T47D (cell line): ENCODE data around the gene PRRT4.

ENCODE experiments used
- DNase-seq, 2 experiments: peaks; one replicate each; pipeline versions ENCODE4 v3.0.0 to v3.0.0-alpha.2; 2011 to 2012; ENCODE audit warnings: low read depth in 1 of 2, low spot score in 1 of 2
- JUND ChIP-seq: IDR thresholded peaks from 2 replicates; pipeline ENCODE4 v1.6.1; 2012; ENCODE audit warnings: low read depth
- in situ Hi-C: cut with HindIII; loops from 2 replicates; pipeline ENCODE4 v1.10.0; 2016; ENCODE audit warnings: low sequenced_read_pairs, low pct_unique_long_range_greater_than_20kb

Gene PRRT4

DNA sequence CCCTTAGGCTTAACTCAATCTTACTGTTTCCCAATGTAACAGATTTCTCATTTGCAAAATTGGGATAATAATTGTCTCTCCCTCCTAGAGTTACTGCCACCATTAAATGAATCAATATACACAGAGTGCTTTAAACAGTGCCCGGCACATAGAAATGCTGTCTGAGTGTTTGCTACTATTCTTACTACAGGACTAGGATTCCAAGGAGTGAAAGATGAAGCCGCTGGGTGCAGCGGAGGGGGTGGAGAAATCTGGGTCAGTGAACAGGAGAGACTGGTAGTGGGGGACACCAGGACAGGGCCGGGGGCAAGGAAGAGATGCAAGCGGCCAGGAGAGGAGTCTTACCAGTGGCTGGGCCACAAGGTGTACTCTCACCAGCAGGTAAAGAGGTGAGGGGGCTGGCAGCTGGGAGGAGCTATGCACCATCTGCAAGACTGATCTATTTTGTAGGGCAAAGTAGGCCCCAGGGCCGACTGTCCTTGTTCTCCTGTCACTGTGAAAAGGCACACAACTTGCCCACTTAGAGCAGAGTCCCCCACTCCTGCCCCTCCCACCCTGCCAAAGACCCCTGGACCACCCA, 18.5 kb upstream of the PRRT4 start:
- TF ChIP-seq JUND: no peak
- no peak for DNase-seq
- in situ Hi-C loops: no loop called here

DNA sequence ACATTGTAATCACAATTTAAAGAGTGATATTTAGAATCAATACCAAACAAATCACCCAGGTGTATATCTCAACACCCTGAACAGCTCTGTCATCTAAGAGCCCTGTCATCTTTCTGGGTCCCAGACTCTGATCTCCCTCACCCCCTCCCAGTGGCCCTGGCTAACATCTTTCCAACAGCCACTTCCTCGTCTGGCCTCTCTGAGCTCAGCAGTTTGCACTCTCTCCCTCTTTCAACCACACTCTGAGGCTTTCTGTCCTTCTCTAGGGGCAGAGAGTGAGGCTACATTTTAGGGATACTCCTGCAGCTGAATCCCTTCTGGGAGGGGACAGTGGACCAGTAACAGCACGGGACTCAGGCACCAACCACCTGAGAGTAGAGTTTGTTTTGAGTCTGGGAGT, 17.1 kb upstream of the PRRT4 start:
- in situ Hi-C loops: no loop called here
- no peak for DNase-seq
- no peak for TF ChIP-seq JUND

DNA sequence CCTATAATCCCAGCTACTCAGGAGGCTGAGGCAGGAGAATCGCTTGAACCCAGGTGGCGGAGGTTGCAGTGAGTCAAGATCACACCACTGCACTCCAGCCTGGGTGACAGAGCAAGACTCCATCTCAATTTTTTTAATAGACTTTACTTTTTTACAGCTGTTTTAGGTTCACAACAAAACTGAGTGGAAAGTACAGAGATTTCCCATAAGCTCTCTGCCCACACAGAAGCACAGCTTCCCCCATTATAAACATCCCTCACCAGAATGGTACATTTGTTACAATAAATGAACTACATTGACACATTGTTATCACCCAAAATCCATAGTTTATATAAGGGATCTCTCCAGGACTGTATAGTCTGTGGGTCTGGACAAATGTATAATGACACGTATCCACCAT, 14.6 kb upstream of the PRRT4 start:
- TF ChIP-seq JUND: no peak
- in situ Hi-C loops: no loop called here
- DNase-seq: no peak

GRCh38 chr7:128374041-128374440, 12.6 kb upstream of the PRRT4 start:
- DNase-seq: no peak
- in situ Hi-C loops: no loop called here
- TF ChIP-seq JUND: no peak

- TF ChIP-seq JUND: no peak
- in situ Hi-C loops: no loop called here
Measured at GRCh38 chr7:128373606-128374005, 12.1 kb upstream of the PRRT4 start.

DNA sequence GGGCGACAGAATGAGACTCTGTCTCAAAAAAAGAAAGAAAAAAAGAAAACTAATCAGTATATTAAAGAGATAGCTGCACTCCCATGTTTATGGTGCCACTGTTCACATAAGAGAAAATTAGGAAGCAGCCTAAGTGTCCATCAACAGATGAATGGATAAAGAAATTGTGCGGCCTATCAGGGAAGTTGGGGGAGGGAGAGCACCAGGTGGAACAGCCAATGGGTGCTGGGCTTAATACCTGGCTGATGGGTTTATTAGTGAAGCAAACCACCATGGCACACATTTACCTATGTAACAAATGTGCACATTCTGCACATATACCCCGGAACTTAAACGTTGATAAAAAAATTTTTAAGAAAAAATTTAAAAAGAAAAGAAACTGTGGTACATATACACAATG, 9.0 kb upstream of the PRRT4 start:
- TF ChIP-seq JUND: no peak
- in situ Hi-C loops: no loop called here
- DNase-seq: no peak

More at GRCh38 chr7:128373606-128374005, 12.1 kb upstream of the PRRT4 start:
- DNase-seq: no peak

DNA sequence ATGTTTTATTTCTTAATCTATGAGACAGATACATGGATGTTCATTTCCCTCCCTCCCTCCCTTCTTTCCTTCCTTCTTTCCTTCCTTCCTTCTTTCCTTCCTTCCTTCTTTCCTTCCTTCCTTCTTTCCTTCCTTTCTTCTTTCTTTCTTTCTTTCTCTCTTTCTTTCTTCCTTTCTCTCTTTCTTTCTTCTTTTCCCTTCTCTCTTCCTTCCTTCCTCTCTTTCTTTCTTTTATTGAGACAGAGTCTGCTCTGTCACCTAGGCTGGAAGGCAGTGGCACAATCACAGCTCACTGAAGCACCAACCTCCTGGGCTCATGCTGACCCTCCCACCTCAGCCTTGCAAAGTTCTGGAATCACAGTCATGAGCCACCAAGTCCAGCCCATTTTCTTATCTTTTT, 5.5 kb upstream of the PRRT4 start:
- in situ Hi-C loops: no loop called here
- TF ChIP-seq JUND: no peak
- no peak for DNase-seq

DNA sequence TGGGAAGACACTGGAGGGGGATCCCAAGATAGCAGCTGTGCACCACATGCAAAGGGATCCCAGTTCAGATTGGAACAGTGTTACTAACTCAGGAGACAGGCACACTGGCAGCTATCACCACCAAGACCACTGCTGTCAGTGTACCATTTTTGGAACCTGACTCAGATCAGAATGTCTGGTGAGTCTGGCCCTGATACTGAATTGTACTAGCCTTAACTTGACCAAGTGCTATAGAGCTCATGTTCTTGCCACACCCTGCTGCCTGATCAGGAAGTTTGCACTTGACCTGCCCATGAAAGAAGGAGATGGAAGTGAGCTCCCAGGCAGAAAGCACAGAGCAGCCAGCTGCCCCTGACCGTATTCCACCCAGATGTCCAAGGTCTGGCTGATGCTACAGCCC, 4.8 kb upstream of the PRRT4 start:
- DNase-seq: no peak
- in situ Hi-C loops: no loop called here
- no peak for TF ChIP-seq JUND

- in situ Hi-C loops: no loop called here
- no peak for DNase-seq
- no peak for TF ChIP-seq JUND
Measured at GRCh38 chr7:128365432-128365831, 3.9 kb upstream of the PRRT4 start.

DNA sequence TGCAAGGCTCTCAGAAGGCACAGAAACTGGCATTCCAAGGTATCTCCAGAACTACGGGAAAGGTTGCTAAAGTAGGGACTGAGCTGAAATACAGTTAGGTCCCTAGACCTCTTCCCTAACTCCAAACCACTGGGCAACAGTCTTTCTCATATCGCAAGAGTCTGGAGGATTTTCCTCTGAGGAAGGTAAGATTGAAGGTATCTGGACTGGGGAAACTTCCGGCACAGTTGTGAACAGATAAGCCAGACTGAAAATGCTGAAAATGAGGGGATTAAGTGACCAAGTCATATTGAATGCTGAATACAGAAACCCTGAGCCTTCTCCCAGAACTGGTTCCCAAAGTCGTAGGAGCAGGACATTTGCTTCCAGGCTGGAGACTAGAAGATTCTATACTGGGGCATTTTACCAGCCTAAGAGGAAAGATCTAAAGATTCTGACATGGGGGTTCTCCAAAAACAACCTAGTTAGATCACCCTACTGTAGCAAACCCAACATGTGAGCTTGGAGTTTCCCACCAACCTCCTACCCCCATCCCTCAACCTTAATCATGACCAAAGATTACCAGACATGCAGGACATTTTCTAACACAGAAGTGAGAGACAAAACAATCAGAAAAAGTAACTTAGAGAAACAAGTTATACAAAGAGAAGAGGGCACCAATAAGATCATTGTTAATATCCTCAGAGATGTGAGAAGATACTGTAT, 2.8 kb upstream of the PRRT4 start:
- no peak for TF ChIP-seq JUND
- in situ Hi-C loops: no loop called here
- DNase-seq: no peak

DNA sequence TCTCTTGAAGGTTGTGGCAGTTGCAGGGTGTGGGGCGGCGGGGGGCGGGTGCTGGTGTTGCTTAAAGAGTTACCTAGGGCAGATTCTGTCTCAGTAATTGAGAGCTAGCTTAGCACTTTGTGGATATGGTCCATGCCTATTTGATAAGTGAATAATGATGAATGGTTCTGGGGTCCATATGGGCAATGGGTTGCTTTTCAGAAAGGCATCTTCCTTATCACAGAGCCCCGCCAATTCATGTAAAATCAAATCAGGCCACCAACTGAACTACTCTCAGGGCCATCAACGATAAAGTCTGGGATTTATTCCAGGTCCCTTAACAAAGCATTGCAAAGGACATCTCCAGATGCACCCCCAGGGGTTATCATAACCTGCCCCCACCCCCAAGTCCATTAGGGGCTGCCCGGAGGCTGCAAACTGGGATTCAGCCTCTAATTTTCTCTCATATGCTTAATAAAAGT, 1.8 kb upstream of the PRRT4 start:
- in situ Hi-C loops: no loop called here
- no peak for DNase-seq
- no peak for TF ChIP-seq JUND

DNA sequence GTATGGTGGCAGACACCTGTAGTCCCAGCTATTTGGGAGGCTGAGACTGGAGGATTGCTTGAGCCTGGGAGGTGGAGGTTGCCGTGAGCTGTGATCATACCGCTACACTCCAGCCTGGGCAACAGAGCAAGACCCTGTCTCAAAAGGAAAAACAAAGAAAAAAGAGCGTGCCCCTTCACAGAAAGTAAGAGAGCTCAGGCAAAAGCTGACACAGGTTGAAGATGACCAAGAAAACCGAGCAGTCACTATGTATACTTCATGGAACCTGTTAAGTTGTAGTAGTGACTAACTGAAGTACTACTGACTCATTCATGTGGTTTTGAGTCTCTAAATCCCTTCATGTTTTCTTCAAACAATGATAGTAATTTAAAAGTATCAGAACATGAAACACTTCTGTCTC, 1.2 kb upstream of the PRRT4 start:
- in situ Hi-C loops: no loop called here
- TF ChIP-seq JUND: no peak
- DNase-seq: no peak

- no peak for TF ChIP-seq JUND
- no peak for DNase-seq
- in situ Hi-C loops: no loop called here
Measured at GRCh38 chr7:128360359-128360678, 1.2 kb downstream of the PRRT4 start.

DNA sequence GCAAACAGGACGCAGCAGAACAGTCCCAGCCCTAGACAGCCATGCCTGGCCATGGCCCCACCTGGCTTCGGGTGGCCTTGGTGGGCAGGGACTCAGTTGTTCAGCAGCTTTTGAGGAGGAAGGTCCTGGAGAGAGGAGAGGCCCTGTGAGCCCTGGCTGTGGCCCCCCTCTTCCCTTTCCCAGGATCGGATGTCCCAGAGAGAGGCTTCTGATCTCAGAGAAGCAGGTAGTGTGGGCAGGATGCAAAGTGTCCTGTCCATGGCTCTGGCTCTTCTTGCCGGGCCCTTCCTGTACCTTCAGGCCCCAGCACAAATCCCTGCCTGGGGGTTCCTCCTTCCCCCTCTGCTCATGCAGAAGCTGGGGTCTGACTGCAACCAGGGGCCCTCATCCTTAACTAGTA, 1.6 kb downstream of the PRRT4 start:
- DNase-seq: no peak
- TF ChIP-seq JUND: no peak
- in situ Hi-C loops: no loop called here
